Measurements from ENCODE around the gene MRPS21. TPM values are rescaled to one million over a fixed set of nuclear protein-coding genes. Genes with fewer than 3 reads are reported as not detected.

MRPS21 gene
- total and polyA plus RNA-seq, 9 of the 15 experiments (the other 6 are each of a cell fraction or from before 2014, with no cell fraction given): 119 to 407 (median 149) TPM

DNA sequence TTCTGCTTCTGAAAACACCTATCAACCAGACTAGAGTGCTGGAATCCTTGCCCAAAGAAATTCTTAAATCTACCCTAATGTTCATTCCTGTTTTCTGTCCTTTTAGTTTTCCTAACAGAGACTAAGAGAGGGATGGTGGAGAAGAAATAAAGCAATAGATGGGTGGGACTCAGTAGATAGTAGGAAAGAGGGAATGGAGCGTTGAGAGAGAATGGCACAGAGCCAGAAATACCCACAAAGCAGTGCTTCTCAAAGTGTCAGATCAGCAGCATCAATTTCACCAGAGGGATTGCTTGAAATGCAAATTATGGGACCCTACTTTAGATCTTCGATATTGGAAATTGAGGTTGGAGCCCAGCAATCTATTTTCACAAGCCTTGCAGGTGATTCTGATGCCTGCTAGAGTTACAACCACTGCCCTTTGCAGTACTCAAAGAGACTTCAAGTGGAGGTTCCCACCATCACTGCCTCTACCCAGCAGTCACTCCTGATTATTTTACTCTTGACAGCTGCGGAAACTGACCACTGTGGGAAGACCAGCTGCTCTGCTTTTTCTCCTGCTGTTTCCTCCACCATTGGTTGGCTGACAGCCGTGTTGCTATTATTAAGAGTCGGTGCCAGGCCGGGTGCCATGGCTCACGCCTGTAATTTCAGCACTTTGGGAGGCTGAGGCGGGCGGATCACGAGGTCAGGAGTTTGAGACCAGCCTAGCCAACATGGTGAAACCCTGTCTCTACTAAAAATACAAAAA lies 16.3 kb downstream of the MRPS21 start (continued):
- TF ChIP-seq, protein P1, sequence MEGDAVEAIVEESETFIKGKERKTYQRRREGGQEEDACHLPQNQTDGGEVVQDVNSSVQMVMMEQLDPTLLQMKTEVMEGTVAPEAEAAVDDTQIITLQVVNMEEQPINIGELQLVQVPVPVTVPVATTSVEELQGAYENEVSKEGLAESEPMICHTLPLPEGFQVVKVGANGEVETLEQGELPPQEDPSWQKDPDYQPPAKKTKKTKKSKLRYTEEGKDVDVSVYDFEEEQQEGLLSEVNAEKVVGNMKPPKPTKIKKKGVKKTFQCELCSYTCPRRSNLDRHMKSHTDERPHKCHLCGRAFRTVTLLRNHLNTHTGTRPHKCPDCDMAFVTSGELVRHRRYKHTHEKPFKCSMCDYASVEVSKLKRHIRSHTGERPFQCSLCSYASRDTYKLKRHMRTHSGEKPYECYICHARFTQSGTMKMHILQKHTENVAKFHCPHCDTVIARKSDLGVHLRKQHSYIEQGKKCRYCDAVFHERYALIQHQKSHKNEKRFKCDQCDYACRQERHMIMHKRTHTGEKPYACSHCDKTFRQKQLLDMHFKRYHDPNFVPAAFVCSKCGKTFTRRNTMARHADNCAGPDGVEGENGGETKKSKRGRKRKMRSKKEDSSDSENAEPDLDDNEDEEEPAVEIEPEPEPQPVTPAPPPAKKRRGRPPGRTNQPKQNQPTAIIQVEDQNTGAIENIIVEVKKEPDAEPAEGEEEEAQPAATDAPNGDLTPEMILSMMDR (IDR thresholded peaks at IDR 0.05 in 2 of 3, conservative IDR thresholded peaks at IDR 0.05 in 1 of 3; ENCODE audit: insufficient read depth in 2 of 3, low read depth in 1 of 3, low read length in 3 of 3): no peak

DNA sequence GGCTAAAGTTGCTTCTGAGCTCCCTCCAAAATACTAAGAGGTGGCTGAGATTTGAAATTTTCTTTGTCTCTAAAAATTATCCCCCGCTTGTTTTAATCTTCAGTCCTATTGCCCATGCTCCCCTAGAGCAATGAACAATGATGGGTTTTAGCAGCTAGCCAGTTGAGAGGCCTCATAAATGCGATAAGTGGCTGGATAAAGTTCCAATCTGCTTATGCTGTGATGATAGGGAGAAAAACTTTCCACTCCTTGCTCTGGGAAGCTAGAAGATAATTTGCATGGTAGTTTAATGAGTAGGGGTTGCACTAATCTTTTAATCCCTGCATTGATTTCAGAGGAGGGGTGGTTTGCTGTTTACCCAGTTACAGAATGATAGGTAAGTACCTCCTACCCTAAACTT lies 18.1 kb downstream of the MRPS21 start:
- H3K9ac ChIP-seq (ENCODE audit: insufficient read depth in 1 of 2, low read depth in 2 of 2, low read length in 2 of 2): no peak overlapping the region
- H3K79me2 ChIP-seq (ENCODE audit: control insufficient read depth, insufficient read depth, low read length): no peaks in the 10 kb centered on the region
- 23% methylated on average over 2 of the region's 2 CpGs for WGBS (ENCODE audit: insufficient coverage, low coverage, missing lambda C conversion rate)
- H3K9me3 ChIP-seq (replicated peaks; ENCODE audit: control insufficient read depth, insufficient read depth, low read depth, low read length): no peaks in the 10 kb centered on the region
- POLR2A ChIA-PET: interaction anchor here (0.6 to 1.5 kb wide), 4 partner anchors 10 to 143 kb away, joined by 3 to 6 read pairs (median 3); partner anchors contain the start of gene RPRD2
- no peak for DNase-seq (ENCODE audit: extremely low read depth in 1 of 4, low spot score in 3 of 4)
- peaks cover 0 to 12% of the 10 kb centered on the region in 2 experiments; a peak in 2 of 5 replicates for H3K4me1 ChIP-seq (replicated peaks in 1 of 2; ENCODE audit: control insufficient read depth in 2 of 2, insufficient read depth in 2 of 2, low read length in 2 of 2)
- H3K27me3 ChIP-seq (ENCODE audit: control insufficient read depth in 2 of 2, insufficient read depth in 2 of 2, low read length in 2 of 2): no peaks in the 10 kb centered on the region
- intact Hi-C loops (cut with micrococcal nuclease): no loop called here
- peaks cover 14% of the 10 kb centered on the region for H3K36me3 ChIP-seq (ENCODE audit: control insufficient read depth, insufficient read depth, low read length)
- ATAC-seq: no peak
- H3K27ac ChIP-seq (ENCODE audit: extremely low read depth, low read depth, low read length): no peak overlapping the region
- no peak overlapping the region for H3K4me3 ChIP-seq
- no TSS peak for BruUV-seq (replicated peaks)
- no peak for FAIRE-seq
- H3K4me2 ChIP-seq (ENCODE audit: insufficient read depth, low read length): no peak overlapping the region
- 0 out of 2 replicates have a peak, but pooled peaks cover 4% of the 10 kb centered on the region for H4K20me1 ChIP-seq (replicated peaks; ENCODE audit: control insufficient read depth, insufficient read depth, low read length)
- TF ChIP-seq KAT2B (IDR thresholded peaks at IDR 0.05; ENCODE audit: low read depth, low read length) (no peak), ZNF75A (CRISPR knock-in tag; IDR thresholded peaks at IDR 0.05) (no peak), HDAC2 (IDR thresholded peaks at IDR 0.05) (no peak), RNF2 (IDR thresholded peaks at IDR 0.05) (no peak), ESRRB (CRISPR knock-in tag; IDR thresholded peaks at IDR 0.05; ENCODE audit: borderline replicate concordance) (no peak), SRSF7 (optimal IDR thresholded peaks at IDR 0.05; ENCODE audit: low read depth, low read length) (no peak), BACH1 (tag; IDR thresholded peaks at IDR 0.05) (no peak), ZEB2 (IDR thresholded peaks at IDR 0.05) (no peak), JUN (IDR thresholded peaks at IDR 0.05; ENCODE audit: borderline replicate concordance, low read depth, low read length) (no peak), JUN (CRISPR knock-in tag; IDR thresholded peaks at IDR 0.05; ENCODE audit: borderline replicate concordance) (no peak), KDM2B (CRISPR knock-in tag; IDR thresholded peaks at IDR 0.05) (no peak), NUFIP1 (IDR thresholded peaks at IDR 0.05; ENCODE audit: partially characterized antibody) (no peak), RBM39 (optimal IDR thresholded peaks at IDR 0.05; ENCODE audit: low read depth, low read length) (no peak)
- TF ChIP-seq, protein P2, sequence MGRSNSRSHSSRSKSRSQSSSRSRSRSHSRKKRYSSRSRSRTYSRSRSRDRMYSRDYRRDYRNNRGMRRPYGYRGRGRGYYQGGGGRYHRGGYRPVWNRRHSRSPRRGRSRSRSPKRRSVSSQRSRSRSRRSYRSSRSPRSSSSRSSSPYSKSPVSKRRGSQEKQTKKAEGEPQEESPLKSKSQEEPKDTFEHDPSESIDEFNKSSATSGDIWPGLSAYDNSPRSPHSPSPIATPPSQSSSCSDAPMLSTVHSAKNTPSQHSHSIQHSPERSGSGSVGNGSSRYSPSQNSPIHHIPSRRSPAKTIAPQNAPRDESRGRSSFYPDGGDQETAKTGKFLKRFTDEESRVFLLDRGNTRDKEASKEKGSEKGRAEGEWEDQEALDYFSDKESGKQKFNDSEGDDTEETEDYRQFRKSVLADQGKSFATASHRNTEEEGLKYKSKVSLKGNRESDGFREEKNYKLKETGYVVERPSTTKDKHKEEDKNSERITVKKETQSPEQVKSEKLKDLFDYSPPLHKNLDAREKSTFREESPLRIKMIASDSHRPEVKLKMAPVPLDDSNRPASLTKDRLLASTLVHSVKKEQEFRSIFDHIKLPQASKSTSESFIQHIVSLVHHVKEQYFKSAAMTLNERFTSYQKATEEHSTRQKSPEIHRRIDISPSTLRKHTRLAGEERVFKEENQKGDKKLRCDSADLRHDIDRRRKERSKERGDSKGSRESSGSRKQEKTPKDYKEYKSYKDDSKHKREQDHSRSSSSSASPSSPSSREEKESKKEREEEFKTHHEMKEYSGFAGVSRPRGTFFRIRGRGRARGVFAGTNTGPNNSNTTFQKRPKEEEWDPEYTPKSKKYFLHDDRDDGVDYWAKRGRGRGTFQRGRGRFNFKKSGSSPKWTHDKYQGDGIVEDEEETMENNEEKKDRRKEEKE (IDR thresholded peaks at IDR 0.05; ENCODE audit: borderline replicate concordance in 1 of 2, control insufficient read depth in 1 of 2, low read depth in 2 of 2, low read length in 1 of 2): no peak
- TF ChIP-seq, protein P3, sequence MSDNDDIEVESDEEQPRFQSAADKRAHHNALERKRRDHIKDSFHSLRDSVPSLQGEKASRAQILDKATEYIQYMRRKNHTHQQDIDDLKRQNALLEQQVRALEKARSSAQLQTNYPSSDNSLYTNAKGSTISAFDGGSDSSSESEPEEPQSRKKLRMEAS (CRISPR knock-in tag; IDR thresholded peaks at IDR 0.05): no peak
- H2AFZ ChIP-seq (ENCODE audit: low read depth, low read length): no peak overlapping the region
- CTCF ChIA-PET (ENCODE audit: low intra/inter-chr PET ratio): no interaction called here
- in situ Hi-C loops (cut with MboI): no loop called here
- no peaks in the 10 kb centered on the region for H3K9me1 ChIP-seq (ENCODE audit: control insufficient read depth, insufficient read depth, low read length)

Measured in K562 (cell line).